A549 (cell line): ENCODE data around the gene MMP15. TPM values are rescaled to one million over a fixed set of nuclear protein-coding genes. Genes with fewer than 3 reads are reported as not detected.

Source experiments
- ATAC-seq, 2 experiments: fragments of 200-7000 bp in 1 of 2; fragments of >200 bp in 1 of 2; cut with Nextera tagmentation in 1 of 2; cut with Tn5 transposase in 1 of 2; 3 replicates each; pipeline versions ENCODE4 v1.8.0 to v1.9.1; 2018 to 2020; ENCODE audit warnings: mild to moderate bottlenecking in 1 of 2, moderate library complexity in 1 of 2
- CTCF ChIA-PET: fragments of 300-600 bp; sonication (Branson Sonifier 250); formaldehyde crosslinking; extraction: SDS; loops from one replicate; lab custom pipeline; 2021; ENCODE audit warnings: antibody characterized with exemption, inconsistent platforms; lab: Yijun Ruan, JAX
- POLR2A ChIA-PET: fragments of 350-600 bp; formaldehyde crosslinking; extraction: SDS; loops from one replicate; lab custom pipeline; 2021; ENCODE audit warnings: antibody characterized with exemption, inconsistent platforms; lab: Yijun Ruan, JAX
- DNase-seq, 2 experiments: peaks; one replicate each; pipeline versions ENCODE4 v3.0.0 to v3.0.0-alpha.2; 2011 to 2016; ENCODE audit warnings: low read depth in 1 of 2, low spot score in 1 of 2
- FAIRE-seq: peaks from 2 replicates; lab custom pipeline; 2011; peaks lifted over from hg19 to GRCh38; lab: Jason Lieb, UNC
- H3K27ac ChIP-seq, 2 experiments: fragments of >200 bp; sonication (Bioruptor Twin); formaldehyde crosslinking; 3 replicates each; pipeline ENCODE4 v1.5.1; 2016 to 2017
- H3K4me1 ChIP-seq: fragments of >200 bp; sonication (Bioruptor Twin); formaldehyde crosslinking; 3 replicates; pipeline ENCODE4 v1.6.1; 2016
- H3K4me2 ChIP-seq: fragments of >200 bp; sonication (Bioruptor Twin); formaldehyde crosslinking; 3 replicates; pipeline ENCODE4 v1.6.1; 2016
- H3K4me3 ChIP-seq: fragments of >200 bp; sonication (Bioruptor Twin); formaldehyde crosslinking; 3 replicates; pipeline ENCODE4 v1.5.1; 2016
- H3K9me3 ChIP-seq: fragments of >200 bp; sonication (Bioruptor Twin); formaldehyde crosslinking; 3 replicates; pipeline ENCODE4 v1.6.1; 2016
- CBX2 ChIP-seq: fragments of 200-600 bp; sonication (generic); IDR thresholded peaks from 2 replicates; pipeline ENCODE4 v1.6.1; 2016; ENCODE audit warnings: low read depth, mild to moderate bottlenecking, borderline replicate concordance
- CBX8 ChIP-seq: fragments of 200-600 bp; sonication (generic); IDR thresholded peaks from 2 replicates; pipeline ENCODE4 v1.6.1; 2016
- CEBPB ChIP-seq, 2 experiments: fragments of >200 bp in 1 of 2; sonication (Bioruptor Twin) in 1 of 2; formaldehyde crosslinking in 1 of 2; IDR thresholded peaks; 2 replicates each; pipeline ENCODE4 v1.6.1; 2012 to 2016
- CHD2 ChIP-seq: fragments of 150-350 bp; IDR thresholded peaks from 2 replicates; pipeline ENCODE4 v1.6.1; 2014; ENCODE audit warnings: low read length; ENCODE audit not compliant: partially characterized antibody
- E2F6 ChIP-seq: IDR thresholded peaks from 2 replicates; pipeline ENCODE4 v1.6.1; 2012; ENCODE audit warnings: low read depth, borderline replicate concordance
- EHMT2 ChIP-seq: fragments of 200-600 bp; sonication (generic); IDR thresholded peaks from 2 replicates; pipeline ENCODE4 v1.6.1; 2016; ENCODE audit warnings: antibody characterized with exemption, low read depth, mild to moderate bottlenecking, moderate library complexity
- ESRRA ChIP-seq: fragments of 150-350 bp; IDR thresholded peaks from 2 replicates; pipeline ENCODE4 v1.6.1; 2014; ENCODE audit warnings: mild to moderate bottlenecking, low read length, borderline replicate concordance
- FOSB ChIP-seq: fragments of 250-450 bp; sonication (Bioruptor Pico); IDR thresholded peaks from 2 replicates; pipeline ENCODE4 v1.5.0; 2020; ENCODE audit warnings: mild to moderate bottlenecking, moderate library complexity
- GATA3 ChIP-seq: IDR thresholded peaks from 2 replicates; pipeline ENCODE4 v1.6.1; 2012; ENCODE audit warnings: borderline replicate concordance
- HDAC2 ChIP-seq: fragments of 200-600 bp; sonication (generic); IDR thresholded peaks from 2 replicates; pipeline ENCODE4 v1.6.1; 2016
- HEYL ChIP-seq: fragments of 250-450 bp; sonication (Bioruptor Pico); IDR thresholded peaks from 2 replicates; pipeline ENCODE4 v1.8.0; 2021; ENCODE audit warnings: mild to moderate bottlenecking, moderate library complexity
- HOXB13 ChIP-seq: fragments of 250-450 bp; sonication (Bioruptor Pico); IDR thresholded peaks from 2 replicates; pipeline ENCODE4 v1.5.0; 2020; ENCODE audit warnings: low read depth, mild to moderate bottlenecking, moderate library complexity
- KDM1A ChIP-seq: fragments of 200-600 bp; sonication (generic); IDR thresholded peaks from 2 replicates; pipeline ENCODE4 v1.6.1; 2016; ENCODE audit warnings: low read depth, mild to moderate bottlenecking
- KDM5A ChIP-seq: fragments of 200-600 bp; sonication (generic); IDR thresholded peaks from 2 replicates; pipeline ENCODE4 v1.6.1; 2016; ENCODE audit warnings: antibody characterized with exemption, mild to moderate bottlenecking
- MAZ ChIP-seq: fragments of 150-350 bp; IDR thresholded peaks from 2 replicates; pipeline ENCODE4 v1.6.1; 2014; ENCODE audit warnings: antibody characterized with exemption, low read depth, low read length, borderline replicate concordance
- MYC ChIP-seq: IDR thresholded peaks from 2 replicates; pipeline ENCODE4 v1.6.1; 2012; ENCODE audit warnings: mild to moderate bottlenecking, inconsistent platforms, low read length, improper control_type of control experiment, borderline replicate concordance
- POLR2AphosphoS2 ChIP-seq: conservative IDR thresholded peaks from 2 replicates; pipeline ENCODE4 v1.6.1; 2012; ENCODE audit warnings: low read length, improper control_type of control experiment, inconsistent platforms
- RAD21 ChIP-seq, 2 experiments: fragments of >200 bp in 1 of 2; sonication (Bioruptor Twin) in 1 of 2; formaldehyde crosslinking in 1 of 2; IDR thresholded peaks in 1 of 2; conservative IDR thresholded peaks in 1 of 2; 2 replicates in 1 of 2; 3 replicates in 1 of 2; pipeline ENCODE4 v1.6.1; 2012 to 2018; ENCODE audit warnings: inconsistent platforms in 1 of 2
- RARB ChIP-seq: fragments of 250-450 bp; sonication (Bioruptor Pico); IDR thresholded peaks from 2 replicates; pipeline ENCODE4 v1.8.0; 2021; ENCODE audit warnings: mild to moderate bottlenecking, moderate library complexity
- RCOR1 ChIP-seq: fragments of 150-350 bp; IDR thresholded peaks from 2 replicates; pipeline ENCODE4 v1.6.1; 2014; ENCODE audit warnings: antibody characterized with exemption, low read length, low read depth
- REST ChIP-seq: fragments of 200-600 bp; sonication (generic); IDR thresholded peaks from 2 replicates; pipeline ENCODE4 v1.6.1; 2016; ENCODE audit warnings: antibody characterized with exemption, mild to moderate bottlenecking, moderate library complexity
- SREBF2 ChIP-seq: fragments of 450-650 bp; IDR thresholded peaks from 2 replicates; pipeline ENCODE4 v1.6.1; 2014; ENCODE audit warnings: mild to moderate bottlenecking, moderate library complexity
- TP53 ChIP-seq: fragments of 250-450 bp; sonication (Bioruptor Pico); IDR thresholded peaks from 2 replicates; pipeline ENCODE4 v1.5.0; 2021; ENCODE audit warnings: mild to moderate bottlenecking, moderate library complexity
- ZNF302 ChIP-seq: fragments of 250-450 bp; sonication (Bioruptor Pico); IDR thresholded peaks from 2 replicates; pipeline ENCODE4 v1.9.0; 2021; ENCODE audit warnings: inconsistent platforms, mild to moderate bottlenecking, moderate library complexity
- ZSCAN20 ChIP-seq: fragments of 250-450 bp; sonication (Bioruptor Pico); IDR thresholded peaks from 2 replicates; pipeline ENCODE4 v1.8.0; 2022; ENCODE audit warnings: mild to moderate bottlenecking, moderate library complexity
- WGBS: methylation state at CpG from one replicate; pipeline ENCODE4 v1.1.6; 2017; ENCODE audit errors: missing lambda C conversion rate; 5-methylcytosine and 5-hydroxymethylcytosine counted together
- polyA plus RNA-seq, 4 experiments: library from polyadenylated mRNA; depleted of rRNA in 3 of 4; stranded (reverse); fragments of >200 nt; fragmentation: RNase III in 1 of 4; extraction: RNeasy Plus Mini Kit Qiagen cat#74134 plus additional on column Dnase treatment in 1 of 4; gene quantifications; 2 replicates in 3 of 4; 3 replicates in 1 of 4; pipeline ENCODE4 v1.2.3, GENCODE V29; 2011 to 2017
- TF ChIP-seq, protein P1 (sequence below): fragments of >200 bp; sonication (Bioruptor Twin); formaldehyde crosslinking; IDR thresholded peaks from 3 replicates; pipeline ENCODE4 v1.5.1; 2016

Gene MMP15
- polyA plus RNA-seq, 2 of the 4 experiments (the other 2 are of a cell fraction): 4.3 to 11.2 TPM

GRCh38 chr16:58087209-58087913, 61.8 kb downstream of the MMP15 start:
- no peak for FAIRE-seq
- H3K4me2 ChIP-seq: no peak overlapping the region
- 67% methylated on average over 23 of the region's 23 CpGs for WGBS

GRCh38 chr16:58088091-58088490, 62.5 kb downstream of the MMP15 start:
- no peak overlapping the region for H3K27ac ChIP-seq
- ATAC-seq: no peak
- H3K4me2 ChIP-seq: no peak overlapping the region
- ChIA-PET CTCF (no interaction called here), POLR2A (no interaction called here)
- no peaks in the 10 kb centered on the region for H3K4me1 ChIP-seq
- 60% methylated on average over 8 of the region's 9 CpGs for WGBS
- H3K4me3 ChIP-seq: no peak overlapping the region
- DNase-seq: no peak
- no peaks in the 10 kb centered on the region for H3K9me3 ChIP-seq
- no peak for FAIRE-seq
- TF ChIP-seq, protein P1, sequence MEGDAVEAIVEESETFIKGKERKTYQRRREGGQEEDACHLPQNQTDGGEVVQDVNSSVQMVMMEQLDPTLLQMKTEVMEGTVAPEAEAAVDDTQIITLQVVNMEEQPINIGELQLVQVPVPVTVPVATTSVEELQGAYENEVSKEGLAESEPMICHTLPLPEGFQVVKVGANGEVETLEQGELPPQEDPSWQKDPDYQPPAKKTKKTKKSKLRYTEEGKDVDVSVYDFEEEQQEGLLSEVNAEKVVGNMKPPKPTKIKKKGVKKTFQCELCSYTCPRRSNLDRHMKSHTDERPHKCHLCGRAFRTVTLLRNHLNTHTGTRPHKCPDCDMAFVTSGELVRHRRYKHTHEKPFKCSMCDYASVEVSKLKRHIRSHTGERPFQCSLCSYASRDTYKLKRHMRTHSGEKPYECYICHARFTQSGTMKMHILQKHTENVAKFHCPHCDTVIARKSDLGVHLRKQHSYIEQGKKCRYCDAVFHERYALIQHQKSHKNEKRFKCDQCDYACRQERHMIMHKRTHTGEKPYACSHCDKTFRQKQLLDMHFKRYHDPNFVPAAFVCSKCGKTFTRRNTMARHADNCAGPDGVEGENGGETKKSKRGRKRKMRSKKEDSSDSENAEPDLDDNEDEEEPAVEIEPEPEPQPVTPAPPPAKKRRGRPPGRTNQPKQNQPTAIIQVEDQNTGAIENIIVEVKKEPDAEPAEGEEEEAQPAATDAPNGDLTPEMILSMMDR: no peak
- TF ChIP-seq CBX8: no peak
- no peak for TF ChIP-seq ESRRA
- TF ChIP-seq TP53 (CRISPR knock-in tag): no peak
- TF ChIP-seq GATA3: no peak
- no peak for TF ChIP-seq CHD2
- TF ChIP-seq KDM1A: no peak
- no peak for TF ChIP-seq MYC
- no peak for TF ChIP-seq CBX2
- no peak for TF ChIP-seq POLR2AphosphoS2
- TF ChIP-seq ZNF302 (CRISPR knock-in tag): no peak
- no peak for TF ChIP-seq RARB (CRISPR knock-in tag)

More at GRCh38 chr16:58087209-58087913, 61.8 kb downstream of the MMP15 start:
- POLR2A ChIA-PET: no interaction called here
- H3K4me1 ChIP-seq: no peaks in the 10 kb centered on the region
- TF ChIP-seq TP53 (CRISPR knock-in tag) (no peak), FOSB (CRISPR knock-in tag) (no peak), KDM1A (no peak), CBX2 (no peak), MAZ (no peak), HEYL (CRISPR knock-in tag) (no peak), HDAC2 (no peak), SREBF2 (no peak), RAD21 (conservative IDR thresholded peaks at IDR 0.05 in 1 of 2, IDR thresholded peaks at IDR 0.05 in 1 of 2) (no peak), REST (no peak), HOXB13 (CRISPR knock-in tag) (no peak), RARB (CRISPR knock-in tag) (no peak), E2F6 (no peak), CBX8 (no peak), CEBPB (IDR thresholded peaks at IDR 0.05) (no peak), ZSCAN20 (CRISPR knock-in tag) (no peak), RCOR1 (no peak), EHMT2 (no peak), KDM5A (no peak)
- TF ChIP-seq, protein P1: no peak
- CTCF ChIA-PET: no interaction called here
- H3K9me3 ChIP-seq: no peaks in the 10 kb centered on the region
- no peak overlapping the region for H3K4me3 ChIP-seq
- no peak for ATAC-seq
- no peak overlapping the region for H3K27ac ChIP-seq
- DNase-seq: no peak
